Muscle of back (tissue), 13 donors: ENCODE data around the gene ECI2. TPM values are rescaled to one million over a fixed set of nuclear protein-coding genes. Genes with fewer than 3 reads are reported as not detected.

Experiments
- DNase-seq, 3 donors: peaks; one replicate each; pipeline versions ENCODE4 v3.0.0 to v3.0.0-alpha.2; 2013
- long read RNA-seq, 9 donors: transcript quantifications; one replicate each; lab custom pipeline, GENCODE V29; 2026
- polyA plus RNA-seq, 10 donors: library from polyadenylated mRNA; unstranded; fragments of 120-200 nt; gene quantifications; one replicate each; pipeline ENCODE4 v1.2.1, GENCODE V29; 2013; ENCODE audit not compliant: insufficient read length in 10 of 10

The ECI2 gene
- polyA plus RNA-seq: 10 to 100 TPM; 44.5 to 64.7 (median 52.5) TPM
- long read RNA-seq, donor 1, transcript ECI2-201 (10 exons, 1,380 nt): major isoform, 12 of 22 reads
- long read RNA-seq, donor 1, transcript ECI2-202 (10 exons, 1,407 nt): minor isoform, 9 of 22 reads
- long read RNA-seq, donor 1, partial matches to known transcripts: 0 of 22 reads
- long read RNA-seq, donor 1, other reads (novel, unspliced or antisense): 0 of 22 reads
- long read RNA-seq, donor 2, transcript ECI2-202 (10 exons, 1,407 nt): major isoform, 5 of 17 reads
- long read RNA-seq, donor 2, transcript ECI2-201 (10 exons, 1,380 nt): major isoform, 5 of 17 reads
- long read RNA-seq, donor 2, partial matches to known transcripts: 5 of 17 reads
- long read RNA-seq, donor 2, other reads (novel, unspliced or antisense): 0 of 17 reads
- long read RNA-seq, donor 3: 0 reads
- long read RNA-seq, donor 4, transcript ECI2-202 (10 exons, 1,407 nt): major isoform, 5 of 10 reads
- long read RNA-seq, donor 4, transcript ECI2-201 (10 exons, 1,380 nt): major isoform, 5 of 10 reads
- long read RNA-seq, donor 4, partial matches to known transcripts: 0 of 10 reads
- long read RNA-seq, donor 4, other reads (novel, unspliced or antisense): 0 of 10 reads
- long read RNA-seq, donor 5, transcript ECI2-201 (10 exons, 1,380 nt): minor isoform, 9 of 30 reads
- long read RNA-seq, donor 5, transcript ECI2-202 (10 exons, 1,407 nt): major isoform, 11 of 30 reads
- long read RNA-seq, donor 5, partial matches to known transcripts: 6 of 30 reads
- long read RNA-seq, donor 5, other reads (novel, unspliced or antisense): 0 of 30 reads
- long read RNA-seq, donor 6, transcript ECI2-201 (10 exons, 1,380 nt): major isoform, 8 of 27 reads
- long read RNA-seq, donor 6, transcript ECI2-202 (10 exons, 1,407 nt): major isoform, 8 of 27 reads
- long read RNA-seq, donor 6, partial matches to known transcripts: 9 of 27 reads
- long read RNA-seq, donor 6, other reads (novel, unspliced or antisense): 0 of 27 reads
- long read RNA-seq, donor 7, transcript ECI2-201 (10 exons, 1,380 nt): major isoform, 7 of 10 reads
- long read RNA-seq, donor 7, partial matches to known transcripts: 0 of 10 reads
- long read RNA-seq, donor 7, other reads (novel, unspliced or antisense): 0 of 10 reads
- long read RNA-seq, donor 8, transcript ECI2-201 (10 exons, 1,380 nt): major isoform, 6 of 18 reads
- long read RNA-seq, donor 8, transcript ECI2-202 (10 exons, 1,407 nt): major isoform, 6 of 18 reads
- long read RNA-seq, donor 8, partial matches to known transcripts: 6 of 18 reads
- long read RNA-seq, donor 8, other reads (novel, unspliced or antisense): 0 of 18 reads
- long read RNA-seq, donor 9, partial matches to known transcripts: 0 of 3 reads
- long read RNA-seq, donor 9, other reads (novel, unspliced or antisense): 0 of 3 reads

GRCh38 chr6:4134841-4135664, at the start of gene ECI2:
ECI2 (minus strand) TSS chr6:4135575; CDS start chr6:4135560, 15 bp downstream.
- DNase-seq: peak in 2 of 3 donors; percentile 42 to 92

- no peak for DNase-seq
Measured at GRCh38 chr6:4180652-4181255, 45.4 kb upstream of the ECI2 start.

GRCh38 chr6:4179960-4180651, 44.7 kb upstream of the ECI2 start:
- DNase-seq: no peak

- no peak for DNase-seq
Measured at GRCh38 chr6:4178737-4179333, 43.5 kb upstream of the ECI2 start.

GRCh38 chr6:4176907-4177306, 41.5 kb upstream of the ECI2 start:
- DNase-seq: no peak

- DNase-seq: no peak
Measured at GRCh38 chr6:4174042-4174441, 38.7 kb upstream of the ECI2 start.

- no peak for DNase-seq
Measured at GRCh38 chr6:4172368-4172767, 37.0 kb upstream of the ECI2 start.

- DNase-seq: no peak
Measured at GRCh38 chr6:4170297-4170696, 34.9 kb upstream of the ECI2 start.

- DNase-seq: peak in 1 of 3 donors; percentile 35
Measured at GRCh38 chr6:4169028-4169789, 33.8 kb upstream of the ECI2 start.

- DNase-seq: no peak
Measured at GRCh38 chr6:4167833-4168232, 32.5 kb upstream of the ECI2 start.

GRCh38 chr6:4167123-4167522, 31.7 kb upstream of the ECI2 start:
- DNase-seq: no peak

- DNase-seq: no peak
Measured at GRCh38 chr6:4164456-4164855, 29.1 kb upstream of the ECI2 start.

- peak in 1 of 3 donors; percentile 19 for DNase-seq
Measured at GRCh38 chr6:4164117-4164442, 28.7 kb upstream of the ECI2 start.

- DNase-seq: no peak
Measured at GRCh38 chr6:4163408-4164116, 28.2 kb upstream of the ECI2 start.

GRCh38 chr6:4162370-4162769, 27.0 kb upstream of the ECI2 start:
- no peak for DNase-seq

- DNase-seq: no peak
Measured at GRCh38 chr6:4159491-4159890, 24.1 kb upstream of the ECI2 start.

- no peak for DNase-seq
Measured at GRCh38 chr6:4157506-4157905, 22.1 kb upstream of the ECI2 start.
